Hepatocyte (in vitro differentiated cells): ENCODE results near the gene WNT7B. TPM values are rescaled to one million over a fixed set of nuclear protein-coding genes. Genes with fewer than 3 reads are reported as not detected.

Source experiments
- DNase-seq: peaks from one replicate; pipeline ENCODE4 v3.0.0-alpha.2; 2016; ENCODE audit warnings: low spot score
- H2AFZ ChIP-seq: fragments of 200-600 bp; sonication (generic); 2 replicates; pipeline ENCODE4 v1.6.0; 2016; ENCODE audit warnings: antibody characterized with exemption, mild to moderate bottlenecking
- H3K27ac ChIP-seq: fragments of 200-600 bp; sonication (generic); 2 replicates; pipeline ENCODE4 v1.5.1; 2016; ENCODE audit warnings: mild to moderate bottlenecking
- H3K27me3 ChIP-seq: fragments of 200-600 bp; sonication (generic); 2 replicates; pipeline ENCODE4 v1.6.1; 2016
- H3K36me3 ChIP-seq: fragments of 200-600 bp; sonication (generic); replicated peaks from 2 replicates; pipeline ENCODE4 v1.5.1; 2016; ENCODE audit warnings: low read depth; ENCODE audit not compliant: insufficient read depth
- H3K4me1 ChIP-seq: fragments of 200-600 bp; sonication (generic); 2 replicates; pipeline ENCODE4 v1.5.1; 2016; ENCODE audit warnings: mild to moderate bottlenecking, moderate library complexity; ENCODE audit not compliant: insufficient read depth
- H3K4me2 ChIP-seq: fragments of 200-600 bp; sonication (generic); 2 replicates; pipeline ENCODE4 v1.6.0; 2016
- H3K4me3 ChIP-seq: fragments of 200-600 bp; sonication (generic); 2 replicates; pipeline ENCODE4 v1.5.1; 2016; ENCODE audit warnings: mild to moderate bottlenecking
- H3K79me2 ChIP-seq: fragments of 200-600 bp; sonication (generic); 2 replicates; pipeline ENCODE4 v1.6.0; 2017; ENCODE audit warnings: mild to moderate bottlenecking
- H3K9me2 ChIP-seq: fragments of 200-600 bp; sonication (generic); replicated peaks from 2 replicates; pipeline ENCODE4 v1.6.0; 2017; ENCODE audit warnings: mild to moderate bottlenecking; ENCODE audit not compliant: insufficient read depth
- H3K9me3 ChIP-seq: fragments of 200-600 bp; sonication (generic); 2 replicates; pipeline ENCODE4 v1.5.1; 2016; ENCODE audit warnings: low read depth, mild to moderate bottlenecking
- H4K20me1 ChIP-seq: fragments of 200-600 bp; sonication (generic); 2 replicates; pipeline ENCODE4 v1.6.0; 2016; ENCODE audit warnings: mild to moderate bottlenecking; ENCODE audit not compliant: insufficient read depth, poor library complexity, severe bottlenecking
- EZH2 ChIP-seq: fragments of 200-600 bp; sonication (generic); IDR thresholded peaks from 2 replicates; pipeline ENCODE4 v1.6.1; 2016; ENCODE audit warnings: antibody characterized with exemption, mild to moderate bottlenecking, borderline replicate concordance
- EZH2phosphoT487 ChIP-seq: fragments of 200-600 bp; sonication (generic); IDR thresholded peaks from one replicate; pipeline ENCODE4 v1.6.1; 2018; ENCODE audit warnings: antibody characterized with exemption, mild to moderate bottlenecking, low read depth, moderate library complexity; ENCODE audit not compliant: unreplicated experiment, severe bottlenecking
- WGBS: methylation state at CpG from one replicate; pipeline ENCODE4 v1.1.6; 2016; ENCODE audit warnings: low lambda C conversion rate; ENCODE audit errors: missing lambda C conversion rate; 5-methylcytosine and 5-hydroxymethylcytosine counted together
- polyA plus RNA-seq: library from polyadenylated mRNA; unstranded; fragments of >200 nt; fragmentation: Nextera tagmentation; extraction: Ambion mirVana; gene quantifications from 2 replicates; pipeline ENCODE4 v1.2.1, GENCODE V29; 2016
- total RNA-seq: library from RNA; depleted of rRNA; stranded (reverse); fragments of >200 nt; gene quantifications from 2 replicates; pipeline ENCODE4 v1.2.3, GENCODE V29; 2014
- TF ChIP-seq, protein P1 (sequence below): fragments of 200-600 bp; sonication (generic); IDR thresholded peaks from 2 replicates; pipeline ENCODE4 v1.5.1; 2016; ENCODE audit warnings: antibody characterized with exemption, mild to moderate bottlenecking; ENCODE audit not compliant: poor library complexity

Gene WNT7B
- total and polyA plus RNA-seq, 2 experiments from 2014 or later: 1.9 to 2.4 TPM

DNA sequence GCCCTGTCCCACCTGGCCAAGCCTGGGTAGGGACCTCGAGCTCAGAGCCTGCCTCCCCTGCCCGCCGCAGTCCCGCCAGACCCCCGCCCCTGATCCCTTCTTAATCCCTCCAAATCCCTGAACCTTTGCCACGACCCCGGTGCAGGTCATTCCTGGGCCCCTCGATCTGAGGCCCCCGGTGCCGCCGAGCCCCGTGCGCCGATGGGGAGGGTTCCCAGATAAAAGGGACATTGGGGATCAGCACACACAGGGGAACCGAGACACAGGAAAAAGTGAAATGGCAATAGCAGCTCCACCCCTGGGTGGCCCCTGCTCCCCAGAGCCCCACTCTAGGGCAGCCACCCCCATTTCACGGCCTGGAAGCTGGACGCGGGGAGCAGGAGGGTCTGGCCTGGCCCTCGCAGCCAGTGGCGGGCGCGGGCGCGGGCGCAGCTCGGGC, 1.3 kb upstream of the WNT7B start:
- H2AFZ ChIP-seq: no peak overlapping the region

DNA sequence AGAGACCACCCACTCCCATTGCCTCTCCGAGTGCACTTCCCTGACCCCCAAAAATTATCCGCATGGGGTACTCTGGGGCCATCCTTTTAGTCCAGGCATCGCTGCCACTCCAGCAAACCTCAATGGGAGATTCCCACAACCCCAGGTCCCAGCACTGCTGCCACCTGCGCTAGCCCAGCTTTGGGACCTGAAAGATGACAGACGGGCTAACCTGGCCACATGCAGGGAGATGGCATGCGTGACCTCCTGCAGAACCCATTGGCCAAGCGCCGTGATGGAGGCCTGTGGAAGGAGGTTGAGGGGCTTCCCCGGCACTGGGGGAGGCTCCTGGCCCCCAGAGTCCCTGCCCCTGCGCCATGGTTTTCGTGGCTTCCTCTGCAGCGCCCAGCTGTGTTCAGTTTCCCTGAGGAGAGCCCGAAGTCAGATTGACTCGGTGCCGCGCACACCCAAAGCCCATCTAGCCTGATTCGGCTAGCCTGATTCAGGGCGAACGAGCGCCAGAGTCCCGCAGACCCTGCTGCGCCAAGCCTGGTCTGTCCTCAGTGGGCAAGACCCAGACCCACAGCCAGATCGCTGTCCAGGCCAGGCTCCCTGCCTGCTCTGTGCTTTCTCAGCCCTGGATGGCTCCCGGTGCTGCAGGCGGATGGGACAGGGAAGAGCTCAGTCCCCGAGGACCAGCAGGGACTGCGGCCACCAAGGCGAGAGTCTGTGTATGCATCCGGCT, 751 bp upstream of the WNT7B start:
- Histone ChIP-seq H3K9me3 (no peaks in the 10 kb centered on the region), H3K4me2 (peak overlapping the region; percentile 98), H3K79me2 (no peaks in the 10 kb centered on the region), H3K4me3 (no peak overlapping the region), H3K27me3 (peaks cover 48% of the 10 kb centered on the region), H2AFZ (no peak overlapping the region), H4K20me1 (no peaks in the 10 kb centered on the region), H3K9me2 (no peaks in the 10 kb centered on the region), H3K4me1 (peaks cover 8% of the 10 kb centered on the region), H3K36me3 (no peaks in the 10 kb centered on the region), H3K27ac (no peak overlapping the region)
- TF ChIP-seq EZH2phosphoT487 (no peak), EZH2 (peak; percentile 59)
- TF ChIP-seq, protein P1, sequence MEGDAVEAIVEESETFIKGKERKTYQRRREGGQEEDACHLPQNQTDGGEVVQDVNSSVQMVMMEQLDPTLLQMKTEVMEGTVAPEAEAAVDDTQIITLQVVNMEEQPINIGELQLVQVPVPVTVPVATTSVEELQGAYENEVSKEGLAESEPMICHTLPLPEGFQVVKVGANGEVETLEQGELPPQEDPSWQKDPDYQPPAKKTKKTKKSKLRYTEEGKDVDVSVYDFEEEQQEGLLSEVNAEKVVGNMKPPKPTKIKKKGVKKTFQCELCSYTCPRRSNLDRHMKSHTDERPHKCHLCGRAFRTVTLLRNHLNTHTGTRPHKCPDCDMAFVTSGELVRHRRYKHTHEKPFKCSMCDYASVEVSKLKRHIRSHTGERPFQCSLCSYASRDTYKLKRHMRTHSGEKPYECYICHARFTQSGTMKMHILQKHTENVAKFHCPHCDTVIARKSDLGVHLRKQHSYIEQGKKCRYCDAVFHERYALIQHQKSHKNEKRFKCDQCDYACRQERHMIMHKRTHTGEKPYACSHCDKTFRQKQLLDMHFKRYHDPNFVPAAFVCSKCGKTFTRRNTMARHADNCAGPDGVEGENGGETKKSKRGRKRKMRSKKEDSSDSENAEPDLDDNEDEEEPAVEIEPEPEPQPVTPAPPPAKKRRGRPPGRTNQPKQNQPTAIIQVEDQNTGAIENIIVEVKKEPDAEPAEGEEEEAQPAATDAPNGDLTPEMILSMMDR: no peak
- 17% methylated on average over 28 of the region's 29 CpGs for WGBS
- no peak for DNase-seq

More for the DNA sequence above, 1.3 kb upstream of the WNT7B start:
- Histone ChIP-seq H3K9me3 (no peaks in the 10 kb centered on the region), H3K36me3 (no peaks in the 10 kb centered on the region), H3K4me1 (peaks cover 8% of the 10 kb centered on the region), H3K27me3 (peaks cover 42% of the 10 kb centered on the region), H3K9me2 (no peaks in the 10 kb centered on the region), H4K20me1 (no peaks in the 10 kb centered on the region), H3K79me2 (no peaks in the 10 kb centered on the region), H3K4me2 (peak overlapping the region; percentile 98), H3K27ac (no peak overlapping the region), H3K4me3 (no peak overlapping the region)
- DNase-seq: no peak
- TF ChIP-seq EZH2phosphoT487 (no peak), EZH2 (no peak)
- TF ChIP-seq, protein P1: no peak
- 8% methylated on average over 24 of the region's 26 CpGs for WGBS

DNA sequence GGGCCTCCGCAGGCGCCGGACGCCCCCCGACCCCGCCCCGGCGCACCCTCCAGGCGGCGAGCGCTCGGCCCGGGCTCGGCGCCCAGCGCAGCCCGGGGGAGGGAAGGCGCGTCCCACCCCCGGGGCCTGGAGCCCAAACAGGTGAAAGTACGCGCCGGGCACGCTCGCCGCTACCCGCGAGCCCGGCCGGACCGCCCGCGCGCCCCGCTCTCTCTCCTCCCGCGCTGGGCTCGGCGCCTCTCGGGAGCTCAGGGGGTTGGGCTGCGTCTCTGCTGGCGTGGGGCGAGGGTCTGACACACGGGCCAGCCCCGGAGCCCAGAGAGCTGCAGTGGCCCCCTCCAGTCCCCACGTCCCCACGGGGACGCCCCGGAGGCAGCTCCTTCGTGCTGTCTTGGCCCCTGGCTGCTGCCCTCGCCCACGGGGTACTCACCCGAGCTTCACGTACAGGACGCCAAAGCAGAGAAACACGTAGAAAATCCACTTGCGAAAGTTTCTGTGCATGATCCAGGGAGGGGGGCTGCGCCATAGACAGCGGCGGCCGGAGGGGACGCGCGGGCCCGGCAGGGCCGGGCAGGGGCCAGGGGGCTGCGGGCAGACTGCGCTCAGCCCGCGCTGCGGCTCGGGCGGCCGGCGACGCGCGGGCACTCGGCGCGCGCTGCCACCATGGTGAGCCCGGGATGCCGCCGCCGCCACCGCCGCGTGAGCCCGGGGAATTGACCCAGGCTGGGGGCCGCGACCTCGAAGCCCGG, 534 bp downstream of the WNT7B start:
- Histone ChIP-seq H4K20me1 (no peaks in the 10 kb centered on the region), H3K27ac (no peak overlapping the region), H3K4me3 (no peak overlapping the region), H3K27me3 (peaks cover 56% of the 10 kb centered on the region), H3K9me2 (no peaks in the 10 kb centered on the region), H3K79me2 (no peaks in the 10 kb centered on the region), H3K4me1 (peaks cover 10% of the 10 kb centered on the region), H3K9me3 (no peaks in the 10 kb centered on the region), H3K4me2 (peak overlapping the region; percentile 98), H2AFZ (peak overlapping the region; percentile 26), H3K36me3 (no peaks in the 10 kb centered on the region)
- WGBS: 3% methylated on average over 59 of the region's 94 CpGs
- TF ChIP-seq, protein P1: no peak
- TF ChIP-seq EZH2phosphoT487 (no peak), EZH2 (no peak)
- DNase-seq: no peak
